Erythroblast (primary cell): Measurements from ENCODE around the gene EIF4H.

Source experiments
- GATA1 ChIP-seq: IDR thresholded peaks from 2 replicates; pipeline ENCODE4 v1.6.1; 2011; ENCODE audit warnings: low read depth, mild to moderate bottlenecking, control low read depth, low read length, moderate library complexity
- POLR2A ChIP-seq: IDR thresholded peaks from 2 replicates; pipeline ENCODE4 v1.6.1; 2011; ENCODE audit warnings: mild to moderate bottlenecking, low read length

- TF ChIP-seq POLR2A, result no peak
- no peak for TF ChIP-seq GATA1
These were observed 47.6 kb downstream of the EIF4H start for GRCh38 chr7:74221713-74222112.
